ENCODE results near the gene NRN1L.

DNA sequence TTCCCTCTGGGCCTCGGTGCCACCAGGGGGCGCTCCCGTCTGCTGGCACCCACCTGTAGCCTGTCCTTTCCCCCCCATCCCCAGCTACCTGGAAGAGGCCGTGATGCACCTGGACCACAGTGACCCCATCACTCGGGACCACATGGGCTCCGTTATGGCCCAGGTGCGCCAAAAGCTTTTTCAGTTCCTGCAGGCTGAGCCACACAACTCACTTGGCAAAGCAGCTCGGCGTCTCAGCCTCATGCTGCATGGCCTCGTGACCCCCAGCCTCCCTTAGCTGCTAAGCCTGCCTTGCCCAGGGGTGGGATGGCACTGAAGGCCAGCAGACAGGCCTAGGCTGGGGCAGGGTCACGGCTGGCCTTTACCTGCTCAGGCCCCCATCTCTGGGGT is 818 bp upstream of the NRN1L start:
- TF ChIP-seq EZH2 (IDR thresholded peaks at IDR 0.05; ENCODE audit: low read length, missing control alignments): no peak
- TF ChIP-seq, protein P1, sequence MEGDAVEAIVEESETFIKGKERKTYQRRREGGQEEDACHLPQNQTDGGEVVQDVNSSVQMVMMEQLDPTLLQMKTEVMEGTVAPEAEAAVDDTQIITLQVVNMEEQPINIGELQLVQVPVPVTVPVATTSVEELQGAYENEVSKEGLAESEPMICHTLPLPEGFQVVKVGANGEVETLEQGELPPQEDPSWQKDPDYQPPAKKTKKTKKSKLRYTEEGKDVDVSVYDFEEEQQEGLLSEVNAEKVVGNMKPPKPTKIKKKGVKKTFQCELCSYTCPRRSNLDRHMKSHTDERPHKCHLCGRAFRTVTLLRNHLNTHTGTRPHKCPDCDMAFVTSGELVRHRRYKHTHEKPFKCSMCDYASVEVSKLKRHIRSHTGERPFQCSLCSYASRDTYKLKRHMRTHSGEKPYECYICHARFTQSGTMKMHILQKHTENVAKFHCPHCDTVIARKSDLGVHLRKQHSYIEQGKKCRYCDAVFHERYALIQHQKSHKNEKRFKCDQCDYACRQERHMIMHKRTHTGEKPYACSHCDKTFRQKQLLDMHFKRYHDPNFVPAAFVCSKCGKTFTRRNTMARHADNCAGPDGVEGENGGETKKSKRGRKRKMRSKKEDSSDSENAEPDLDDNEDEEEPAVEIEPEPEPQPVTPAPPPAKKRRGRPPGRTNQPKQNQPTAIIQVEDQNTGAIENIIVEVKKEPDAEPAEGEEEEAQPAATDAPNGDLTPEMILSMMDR (conservative IDR thresholded peaks at IDR 0.05 in 1 of 2, IDR thresholded peaks at IDR 0.05 in 1 of 2; ENCODE audit: low read depth in 1 of 2, low read length in 2 of 2): peak; percentile 67 to 77
